ENCODE data around the gene ARL3. TPM values are rescaled to one million over a fixed set of nuclear protein-coding genes. Genes with fewer than 3 reads are reported as not detected.
A peak's percentile ranks its signal among the peaks of the same experiment; 100 is the strongest.
"Not testable (repeated sequence)": the region's sequence is repeated elsewhere in the genome, so short reads cannot be mapped to it uniquely, and the experiment has no call there.

The ARL3 gene
- total and polyA plus RNA-seq, 7 donors, result 4.6 to 12.0 (median 8.3) TPM

- DNase-seq, result no peak
- Histone ChIP-seq H3K4me1 (peaks cover 0 to 19% (median 12%) of the 10 kb centered on the region in 4 donors), H3K27me3 (no peaks in the 10 kb centered on the region), H3K27ac (peak overlapping the region; percentile 5 to 57 (median 48)), H3K9me3 (no peaks in the 10 kb centered on the region), H3K36me3 (no peaks in the 10 kb centered on the region), H3K4me3 (no peak overlapping the region)
- WGBS, 2 donors, result 57 to 88% methylated on average over 3 of the region's 3 CpGs
- intact Hi-C loops (cut with DNase I), result no loop called here
- no peak for TF ChIP-seq EP300 (IDR thresholded peaks at IDR 0.05)
- no peak for TF ChIP-seq POLR2A (IDR thresholded peaks at IDR 0.05)
- no peak for TF ChIP-seq POLR2AphosphoS5 (IDR thresholded peaks at IDR 0.05)
- no peak for TF ChIP-seq CTCF (IDR thresholded peaks at IDR 0.05)
These were observed 4.0 kb upstream of the ARL3 start for GRCh38 chr10:102718220-102718619.

GRCh38 chr10:102716900-102717565 is 2.8 kb upstream of the ARL3 start:
- H3K9me3 ChIP-seq; intact Hi-C loops (cut with DNase I); H3K36me3 ChIP-seq; H3K4me3 ChIP-seq; DNase-seq; H3K27me3 ChIP-seq; H3K27ac ChIP-seq: not testable (repeated sequence)
- WGBS, 2 donors, result 96 to 97% methylated on average over 18 of the region's 18 CpGs
- peaks cover 0 to 22% (median 13%) of the 10 kb centered on the region in 4 donors for H3K4me1 ChIP-seq

GRCh38 chr10:102715880-102716279 is 1.7 kb upstream of the ARL3 start:
- H3K9me3 ChIP-seq, result no peaks in the 10 kb centered on the region
- no peaks in the 10 kb centered on the region for H3K27me3 ChIP-seq
- 78 to 85% methylated on average over 1 of the region's 1 CpG for WGBS, 2 donors
- no peak for DNase-seq
- TF ChIP-seq EP300 (IDR thresholded peaks at IDR 0.05) (no peak), POLR2A (IDR thresholded peaks at IDR 0.05) (no peak), POLR2AphosphoS5 (IDR thresholded peaks at IDR 0.05) (no peak), CTCF (IDR thresholded peaks at IDR 0.05) (no peak)
- peaks cover 0 to 22% (median 14%) of the 10 kb centered on the region in 4 donors for H3K4me1 ChIP-seq
- H3K27ac ChIP-seq, result no peak overlapping the region
- intact Hi-C loops (cut with DNase I), result loop anchor here (2.0 kb wide), 1 partner anchor 27 kb away; the partner anchor contains the start of gene WBP1L
- no peaks in the 10 kb centered on the region for H3K36me3 ChIP-seq
- no peak overlapping the region for H3K4me3 ChIP-seq

GRCh38 chr10:102714621-102715455 is 641 bp upstream of the ARL3 start, which contains the start of gene SFXN2:
Gene SFXN2, plus strand, starts transcription at chr10:102714636. Its CDS starts 12,001 bp downstream, at chr10:102726637.
- DNase-seq, result no peak

More at GRCh38 chr10:102714621-102715455, 641 bp upstream of the ARL3 start, which contains the start of gene SFXN2:
- peak within 1 kb of the TSS; percentile 86 to 100 (median 94) for H3K4me3 ChIP-seq
- no peak for TF ChIP-seq CTCF (IDR thresholded peaks at IDR 0.05)
- no peak for TF ChIP-seq EP300 (IDR thresholded peaks at IDR 0.05)
- TF ChIP-seq POLR2AphosphoS5 (IDR thresholded peaks at IDR 0.05), result no peak
- no peak for TF ChIP-seq POLR2A (IDR thresholded peaks at IDR 0.05)
- intact Hi-C loops (cut with DNase I), result loop anchor here (2.0 kb wide), 1 partner anchor 28 kb away; the partner anchor contains the start of gene WBP1L
- peaks cover 0 to 29% (median 17%) of the 10 kb centered on the region in 4 donors for H3K4me1 ChIP-seq
- H3K27ac ChIP-seq, result peak within 1 kb of the TSS; percentile 88 to 95 (median 90)
- H3K36me3 ChIP-seq, result no peaks in the 10 kb centered on the region
- WGBS, 2 donors, result 1 to 5% methylated on average over 46 of the region's 46 CpGs
- no peaks in the 10 kb centered on the region for H3K27me3 ChIP-seq
- no peaks in the 10 kb centered on the region for H3K9me3 ChIP-seq

Measured in sigmoid colon (tissue), 7 donors.